Right cardiac atrium (tissue), 5 donors: ENCODE data around the gene RPLP2. TPM values are rescaled to one million over a fixed set of nuclear protein-coding genes. Genes with fewer than 3 reads are reported as not detected.

Experiments
- ATAC-seq, 2 donors: fragments of 200-7000 bp; cut with Tn5 transposase; one replicate each; pipeline versions ENCODE4 v1.8.0 to v1.9.1; 2020; ENCODE audit warnings: moderate library complexity in 2 of 2, mild to moderate bottlenecking in 1 of 2
- DNase-seq, 3 donors: peaks; one replicate each; pipeline ENCODE4 v3.0.0-alpha.2; 2020
- H3K27ac ChIP-seq: one replicate; pipeline ENCODE4 v1.5.1; 2013; ENCODE audit warnings: mild to moderate bottlenecking, low read length, control low read depth, moderate library complexity
- H3K27me3 ChIP-seq: one replicate; pipeline ENCODE4 v1.6.1; 2013; ENCODE audit not compliant: control insufficient read depth, insufficient read depth
- H3K4me1 ChIP-seq: one replicate; pipeline ENCODE4 v1.6.1; 2013; ENCODE audit warnings: low read length; ENCODE audit not compliant: control insufficient read depth, insufficient read depth
- H3K4me3 ChIP-seq: one replicate; pipeline ENCODE4 v1.5.1; 2013; ENCODE audit warnings: low read length, control low read depth
- H3K9me3 ChIP-seq: one replicate; pipeline ENCODE4 v1.6.1; 2013; ENCODE audit warnings: low read length; ENCODE audit not compliant: control insufficient read depth
- WGBS: extraction: QIAGEN DNeasy Blood & Tissue Kit; methylation state at CpG from one replicate; pipeline ENCODE4 v1.1.7; 2013; 5-methylcytosine and 5-hydroxymethylcytosine counted together
- intact Hi-C, 4 donors: fragments of 100-400 bp; cut with DNase I; formaldehyde crosslinking; loops; one replicate each; pipeline versions ENCODE4 v1.11.0 to v1.14.0; 2022 to 2023
- polyA plus RNA-seq: library from polyadenylated mRNA; stranded (reverse); fragments of 200-250 nt; gene quantifications from one replicate; pipeline ENCODE4 v1.2.3, GENCODE V29; 2013
- total RNA-seq, 4 donors: library from RNA; stranded (reverse); fragmentation: NEBNext Ultra II Directional; extraction: Animal tissue kit (Norgen Biotek cat#: 25700); gene quantifications; one replicate each; pipeline ENCODE4 v1.2.1, GENCODE V29; 2021
- donor health status: healthy with polysubstance abuse.
- donor health status: DM: no; HTN: yes; CAD: no.
- donor health status: DM: no; HTN: no; CAD: no.
- donor health status: DM: no; HTN: yes; CAD: no; lungs with severe emphysema.
- donor health status: DM: yes; HTN: yes; CAD: no.

The RPLP2 gene
- total and polyA plus RNA-seq, 5 donors: 859 to 1,291 (median 1,062) TPM

GRCh38 chr11:812390-812789 lies 2.6 kb downstream of the RPLP2 start:
- 77% methylated on average over 3 of the region's 3 CpGs for whole genome bisulfite sequencing
- Histone ChIP-seq H3K4me1 (no peaks in the 10 kb centered on the region), H3K4me3 (no peak overlapping the region), H3K9me3 (no peaks in the 10 kb centered on the region), H3K27me3 (no peaks in the 10 kb centered on the region), H3K27ac (no peak overlapping the region)
- no peak for DNase-seq
- intact Hi-C loops: no loop called here
- ATAC-seq: no peak

DNA sequence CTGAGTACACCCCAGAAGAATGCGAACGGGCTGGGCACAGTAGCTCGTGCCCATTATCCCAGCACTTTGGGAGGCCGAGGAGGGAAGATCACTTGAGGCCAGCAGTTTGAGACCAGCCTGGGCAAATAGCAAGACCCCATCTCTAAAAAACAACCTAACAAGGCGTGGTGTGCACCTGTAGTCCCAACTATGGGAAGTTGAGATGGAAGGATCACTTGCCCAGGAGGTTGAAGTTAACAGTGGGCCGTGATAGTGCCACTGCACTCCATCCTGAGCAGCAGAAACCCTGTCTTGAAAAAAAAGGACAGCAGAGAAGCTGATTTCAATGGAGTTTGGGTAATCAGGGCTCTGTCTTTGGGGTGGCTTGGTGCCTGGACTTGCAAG lies 3.3 kb downstream of the RPLP2 start:
- DNase-seq (no peak), ATAC-seq (no peak)
- Histone ChIP-seq H3K4me1 (no peaks in the 10 kb centered on the region), H3K4me3 (no peak overlapping the region), H3K27me3 (no peaks in the 10 kb centered on the region), H3K27ac (no peak overlapping the region), H3K9me3 (no peaks in the 10 kb centered on the region)
- 85% methylated on average over 6 of the region's 6 CpGs for WGBS
- intact Hi-C loops: no loop called here

- H3K27me3 ChIP-seq: no peaks in the 10 kb centered on the region
- no peak for DNase-seq
- intact Hi-C loops: no loop called here
- no peak overlapping the region for H3K27ac ChIP-seq
- H3K4me1 ChIP-seq: no peaks in the 10 kb centered on the region
- no peak for ATAC-seq
- no peaks in the 10 kb centered on the region for H3K9me3 ChIP-seq
- 83% methylated on average over 9 of the region's 9 CpGs for WGBS
- H3K4me3 ChIP-seq: no peak overlapping the region
Observed at GRCh38 chr11:813456-814096, 3.8 kb downstream of the RPLP2 start.

- H3K4me1 ChIP-seq: peaks cover 4% of the 10 kb centered on the region
- intact Hi-C loops: no loop called here
- ATAC-seq: no peak
- no peak overlapping the region for H3K27ac ChIP-seq
- no peaks in the 10 kb centered on the region for H3K9me3 ChIP-seq
- H3K27me3 ChIP-seq: no peaks in the 10 kb centered on the region
- no peak overlapping the region for H3K4me3 ChIP-seq
- no peak for DNase-seq
- WGBS: 86% methylated on average over 11 of the region's 11 CpGs
Observed at GRCh38 chr11:815675-816432, 6.1 kb downstream of the RPLP2 start.

- H3K4me3 ChIP-seq: no peak overlapping the region
- H3K27ac ChIP-seq: no peak overlapping the region
- H3K4me1 ChIP-seq: peaks cover 7% of the 10 kb centered on the region
- no peak for DNase-seq
- no peak for ATAC-seq
- intact Hi-C loops: no loop called here
- WGBS: 78% methylated on average over 11 of the region's 11 CpGs
- no peaks in the 10 kb centered on the region for H3K27me3 ChIP-seq
- H3K9me3 ChIP-seq: no peaks in the 10 kb centered on the region
Observed at GRCh38 chr11:816433-816779, 6.6 kb downstream of the RPLP2 start.

DNA sequence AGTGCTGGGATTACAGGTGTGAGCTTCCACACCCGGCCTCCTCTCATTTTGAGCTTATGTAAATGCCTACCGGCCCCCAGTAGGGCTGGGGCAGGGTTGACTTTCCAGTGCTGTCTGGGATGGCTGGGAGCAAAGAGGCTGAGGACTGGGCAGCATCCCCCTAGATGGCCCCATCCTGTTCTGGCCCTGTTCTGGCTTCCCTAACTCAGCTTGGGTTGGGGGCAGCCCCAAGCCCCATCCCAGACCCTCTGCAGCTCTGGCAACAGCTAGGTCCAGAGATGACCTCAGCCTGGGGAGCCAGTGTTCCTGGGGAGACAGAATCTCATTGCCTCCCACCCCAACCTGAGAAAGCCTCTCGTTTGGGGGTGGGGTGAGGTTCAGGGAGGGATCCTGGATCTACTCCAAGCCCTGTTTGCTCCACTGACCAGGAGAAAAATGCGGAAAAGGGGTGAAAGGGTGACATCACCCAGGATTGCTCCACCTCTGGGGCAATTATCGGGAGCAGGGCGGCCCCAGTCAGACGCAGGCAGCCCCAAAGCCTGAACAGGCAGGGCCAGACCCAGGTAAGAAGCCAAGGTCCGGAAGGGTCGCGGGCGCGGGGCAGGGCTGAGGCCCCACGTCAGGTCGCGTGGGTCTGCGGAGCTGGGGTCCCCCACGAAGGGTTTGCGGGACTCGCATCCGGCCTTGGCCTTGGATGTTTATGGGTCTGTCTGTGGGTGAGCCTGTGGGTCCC lies 8.8 kb downstream of the RPLP2 start, which contains the start of gene PNPLA2:
Gene PNPLA2, plus strand, starts transcription at position 519 of the 733 bp plus-strand sequence. CDS start 805 bp downstream, outside the sequence.
- H3K4me3 ChIP-seq: peak within 1 kb of the TSS; percentile 92
- H3K27ac ChIP-seq: peak within 1 kb of the TSS; percentile 97
- no peaks in the 10 kb centered on the region for H3K9me3 ChIP-seq
- 25% methylated on average over 20 of the region's 20 CpGs for WGBS
- DNase-seq (peak in 1 of 3 donors; percentile 79), ATAC-seq (peak; percentile 1 to 3)
- H3K4me1 ChIP-seq: peaks cover 7% of the 10 kb centered on the region
- intact Hi-C loops: no loop called here
- H3K27me3 ChIP-seq: no peaks in the 10 kb centered on the region

- peak; percentile 83 to 89 for ATAC-seq
- Histone ChIP-seq H3K27ac (peak overlapping the region; percentile 97), H3K4me1 (peaks cover 7% of the 10 kb centered on the region), H3K4me3 (peak overlapping the region; percentile 92), H3K9me3 (no peaks in the 10 kb centered on the region), H3K27me3 (no peaks in the 10 kb centered on the region)
- peak; percentile 94 to 98 (median 97) for DNase-seq
- under 1% methylated on average over 96 of the region's 96 CpGs for WGBS
- intact Hi-C loops: no loop called here
Observed at GRCh38 chr11:819129-819931, 9.6 kb downstream of the RPLP2 start.

DNA sequence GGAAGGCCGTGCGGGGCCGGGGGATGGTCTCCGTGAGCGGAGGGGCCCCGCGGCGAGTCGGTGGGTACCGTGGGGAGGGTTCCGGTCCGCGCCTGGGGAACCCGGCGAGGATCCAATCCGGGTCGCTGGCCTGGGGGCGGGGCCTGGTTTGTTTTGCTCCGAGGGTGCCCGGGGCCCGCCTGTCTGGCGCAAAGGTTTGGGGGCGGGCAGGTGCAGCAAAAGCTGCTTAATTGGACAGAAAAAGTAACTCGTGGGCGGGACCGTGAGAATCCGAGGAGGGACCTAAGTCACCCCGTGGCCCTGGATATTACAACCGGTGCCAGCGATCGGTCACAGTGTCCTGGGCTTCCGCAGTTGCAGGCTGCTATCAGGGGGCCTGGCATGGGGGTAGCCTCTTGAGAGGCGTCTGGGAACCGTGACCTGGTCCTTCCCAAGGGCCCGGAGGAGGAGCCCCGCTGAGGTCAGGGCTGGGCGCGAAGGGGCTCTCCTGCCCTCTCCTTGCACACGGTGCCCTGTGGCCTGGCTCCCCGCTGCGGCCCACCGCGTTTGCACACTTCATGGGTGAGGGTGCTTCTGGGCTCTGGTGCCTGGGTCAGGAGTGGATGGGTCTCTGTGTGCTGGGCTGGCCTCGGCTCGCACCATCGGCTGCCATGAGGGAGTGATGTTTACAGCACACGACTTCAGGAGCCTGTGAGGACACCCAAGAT lies 10.3 kb downstream of the RPLP2 start:
- ATAC-seq: peak; percentile 50 to 57
- WGBS: 2% methylated on average over 47 of the region's 47 CpGs
- Histone ChIP-seq H3K27me3 (no peaks in the 10 kb centered on the region), H3K9me3 (no peaks in the 10 kb centered on the region), H3K27ac (peak overlapping the region; percentile 97), H3K4me1 (peaks cover 7% of the 10 kb centered on the region), H3K4me3 (peak overlapping the region; percentile 92)
- intact Hi-C loops: no loop called here
- DNase-seq: peak; percentile 87 to 95 (median 95)

DNA sequence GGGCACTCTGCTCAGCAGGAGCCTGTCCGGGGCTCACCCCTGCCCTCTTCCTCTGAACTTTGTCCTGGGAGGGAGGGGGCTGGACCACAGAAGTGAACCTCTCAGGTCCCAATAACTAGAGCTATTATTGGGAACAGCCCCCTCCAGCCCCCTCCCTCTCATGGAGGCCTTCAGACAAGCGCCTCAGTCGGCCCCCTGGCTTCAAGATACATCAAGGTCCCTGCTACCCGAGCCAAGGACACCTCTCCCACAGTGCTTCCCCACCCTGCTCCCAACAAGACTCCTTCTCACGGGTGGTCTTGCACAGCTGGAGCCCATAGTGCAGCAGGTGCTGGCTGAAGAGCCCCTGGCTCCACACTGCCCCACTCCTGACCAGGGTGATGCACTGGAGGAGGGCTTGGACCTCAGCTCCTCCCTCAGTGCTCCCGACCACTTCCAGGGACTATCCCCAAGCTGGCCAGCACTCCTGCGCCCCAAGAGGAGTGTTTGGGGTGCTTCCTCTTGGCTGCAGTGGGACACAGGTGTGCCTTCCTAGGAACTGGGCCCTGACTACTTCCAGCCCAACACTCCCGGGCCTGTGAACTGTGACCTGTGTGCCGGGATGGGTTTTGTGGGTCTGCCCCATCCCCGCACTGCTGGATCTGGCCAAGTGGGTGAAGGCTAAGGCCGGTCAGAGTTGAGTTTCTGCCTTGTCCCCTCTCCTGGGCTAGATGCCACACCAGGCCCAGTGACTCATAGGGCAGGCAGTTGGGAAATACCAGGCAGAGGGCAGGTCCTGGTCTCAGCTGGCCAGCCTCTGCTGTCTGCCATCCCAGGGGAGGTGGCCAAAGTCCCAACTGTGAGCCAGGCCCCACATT lies 11.1 kb downstream of the RPLP2 start:
- Histone ChIP-seq H3K4me3 (peak overlapping the region; percentile 92), H3K27ac (peak overlapping the region; percentile 97), H3K27me3 (no peaks in the 10 kb centered on the region), H3K9me3 (no peaks in the 10 kb centered on the region), H3K4me1 (peaks cover 7% of the 10 kb centered on the region)
- 51% methylated on average over 11 of the region's 11 CpGs for WGBS
- intact Hi-C loops: no loop called here
- ATAC-seq (peak; percentile 27 to 49), DNase-seq (peak; percentile 81 to 88 (median 84))
